A549 (cell line): ENCODE data around the gene ANKRD12. TPM values are rescaled to one million over a fixed set of nuclear protein-coding genes. Genes with fewer than 3 reads are reported as not detected.

ENCODE experiments used
- ATAC-seq, 2 experiments: fragments of 200-7000 bp in 1 of 2; fragments of >200 bp in 1 of 2; cut with Nextera tagmentation in 1 of 2; cut with Tn5 transposase in 1 of 2; 3 replicates each; pipeline versions ENCODE4 v1.8.0 to v1.9.1; 2018 to 2020; ENCODE audit warnings: mild to moderate bottlenecking in 1 of 2, moderate library complexity in 1 of 2
- CTCF ChIA-PET: fragments of 300-600 bp; sonication (Branson Sonifier 250); formaldehyde crosslinking; extraction: SDS; loops from one replicate; lab custom pipeline; 2021; ENCODE audit warnings: antibody characterized with exemption, inconsistent platforms; lab: Yijun Ruan, JAX
- POLR2A ChIA-PET: fragments of 350-600 bp; formaldehyde crosslinking; extraction: SDS; loops from one replicate; lab custom pipeline; 2021; ENCODE audit warnings: antibody characterized with exemption, inconsistent platforms; lab: Yijun Ruan, JAX
- DNase-seq, 2 experiments: peaks; one replicate each; pipeline versions ENCODE4 v3.0.0 to v3.0.0-alpha.2; 2011 to 2016; ENCODE audit warnings: low read depth in 1 of 2, low spot score in 1 of 2
- FAIRE-seq: peaks from 2 replicates; lab custom pipeline; 2011; peaks lifted over from hg19 to GRCh38; lab: Jason Lieb, UNC
- H3K27ac ChIP-seq, 2 experiments: fragments of >200 bp; sonication (Bioruptor Twin); formaldehyde crosslinking; 3 replicates each; pipeline ENCODE4 v1.5.1; 2016 to 2017
- H3K4me1 ChIP-seq: fragments of >200 bp; sonication (Bioruptor Twin); formaldehyde crosslinking; 3 replicates; pipeline ENCODE4 v1.6.1; 2016
- H3K4me2 ChIP-seq: fragments of >200 bp; sonication (Bioruptor Twin); formaldehyde crosslinking; 3 replicates; pipeline ENCODE4 v1.6.1; 2016
- H3K4me3 ChIP-seq: fragments of >200 bp; sonication (Bioruptor Twin); formaldehyde crosslinking; 3 replicates; pipeline ENCODE4 v1.5.1; 2016
- H3K9me3 ChIP-seq: fragments of >200 bp; sonication (Bioruptor Twin); formaldehyde crosslinking; 3 replicates; pipeline ENCODE4 v1.6.1; 2016
- CBX2 ChIP-seq: fragments of 200-600 bp; sonication (generic); IDR thresholded peaks from 2 replicates; pipeline ENCODE4 v1.6.1; 2016; ENCODE audit warnings: low read depth, mild to moderate bottlenecking, borderline replicate concordance
- CEBPB ChIP-seq, 2 experiments: fragments of >200 bp in 1 of 2; sonication (Bioruptor Twin) in 1 of 2; formaldehyde crosslinking in 1 of 2; IDR thresholded peaks; 2 replicates each; pipeline ENCODE4 v1.6.1; 2012 to 2016
- CHD4 ChIP-seq: fragments of 200-600 bp; sonication (generic); IDR thresholded peaks from 2 replicates; pipeline ENCODE4 v1.6.1; 2016; ENCODE audit warnings: antibody characterized with exemption, mild to moderate bottlenecking, borderline replicate concordance
- EHF ChIP-seq: fragments of 250-450 bp; sonication (Bioruptor Pico); IDR thresholded peaks from 2 replicates; pipeline ENCODE4 v1.5.0; 2020; ENCODE audit warnings: mild to moderate bottlenecking
- EP300 ChIP-seq, 2 experiments: fragments of >200 bp; sonication (Bioruptor Twin); formaldehyde crosslinking; IDR thresholded peaks; 2 replicates in 1 of 2; 3 replicates in 1 of 2; pipeline ENCODE4 v1.6.1; 2016 to 2017
- FOSL2 ChIP-seq, 2 experiments: fragments of 450-650 bp in 1 of 2; fragments of >200 bp in 1 of 2; sonication (Bioruptor Twin) in 1 of 2; formaldehyde crosslinking; IDR thresholded peaks; 2 replicates each; pipeline versions ENCODE4 v1.5.0 to v1.6.1; 2016 to 2020; ENCODE audit warnings: mild to moderate bottlenecking in 1 of 2, moderate library complexity in 1 of 2
- FOXS1 ChIP-seq: fragments of 250-450 bp; sonication (Bioruptor Pico); IDR thresholded peaks from 2 replicates; pipeline ENCODE4 v1.5.0; 2020; ENCODE audit warnings: mild to moderate bottlenecking, moderate library complexity
- GATA3 ChIP-seq: IDR thresholded peaks from 2 replicates; pipeline ENCODE4 v1.6.1; 2012; ENCODE audit warnings: borderline replicate concordance
- HDAC2 ChIP-seq: fragments of 200-600 bp; sonication (generic); IDR thresholded peaks from 2 replicates; pipeline ENCODE4 v1.6.1; 2016
- HEYL ChIP-seq: fragments of 250-450 bp; sonication (Bioruptor Pico); IDR thresholded peaks from 2 replicates; pipeline ENCODE4 v1.8.0; 2021; ENCODE audit warnings: mild to moderate bottlenecking, moderate library complexity
- HOXB13 ChIP-seq: fragments of 250-450 bp; sonication (Bioruptor Pico); IDR thresholded peaks from 2 replicates; pipeline ENCODE4 v1.5.0; 2020; ENCODE audit warnings: low read depth, mild to moderate bottlenecking, moderate library complexity
- HOXB5 ChIP-seq: fragments of 250-450 bp; sonication (Bioruptor Pico); IDR thresholded peaks from 2 replicates; pipeline ENCODE4 v1.5.0; 2020; ENCODE audit warnings: mild to moderate bottlenecking, moderate library complexity
- JUNB ChIP-seq: fragments of >200 bp; sonication (Bioruptor Twin); formaldehyde crosslinking; IDR thresholded peaks from 2 replicates; pipeline ENCODE4 v1.6.1; 2016
- KDM5A ChIP-seq: fragments of 200-600 bp; sonication (generic); IDR thresholded peaks from 2 replicates; pipeline ENCODE4 v1.6.1; 2016; ENCODE audit warnings: antibody characterized with exemption, mild to moderate bottlenecking
- MYC ChIP-seq: IDR thresholded peaks from 2 replicates; pipeline ENCODE4 v1.6.1; 2012; ENCODE audit warnings: mild to moderate bottlenecking, inconsistent platforms, low read length, improper control_type of control experiment, borderline replicate concordance
- NR3C1 ChIP-seq: fragments of >200 bp; sonication (Bioruptor Twin); formaldehyde crosslinking; IDR thresholded peaks from 3 replicates; pipeline ENCODE4 v1.6.1; 2017
- POLR2AphosphoS2 ChIP-seq: conservative IDR thresholded peaks from 2 replicates; pipeline ENCODE4 v1.6.1; 2012; ENCODE audit warnings: low read length, improper control_type of control experiment, inconsistent platforms
- RARB ChIP-seq: fragments of 250-450 bp; sonication (Bioruptor Pico); IDR thresholded peaks from 2 replicates; pipeline ENCODE4 v1.8.0; 2021; ENCODE audit warnings: mild to moderate bottlenecking, moderate library complexity
- RCOR1 ChIP-seq: fragments of 150-350 bp; IDR thresholded peaks from 2 replicates; pipeline ENCODE4 v1.6.1; 2014; ENCODE audit warnings: antibody characterized with exemption, low read length, low read depth
- SREBF2 ChIP-seq: fragments of 450-650 bp; IDR thresholded peaks from 2 replicates; pipeline ENCODE4 v1.6.1; 2014; ENCODE audit warnings: mild to moderate bottlenecking, moderate library complexity
- TFCP2L1 ChIP-seq: fragments of 250-450 bp; sonication (Bioruptor Pico); IDR thresholded peaks from 2 replicates; pipeline ENCODE4 v1.5.0; 2021; ENCODE audit warnings: mild to moderate bottlenecking
- TP53 ChIP-seq: fragments of 250-450 bp; sonication (Bioruptor Pico); IDR thresholded peaks from 2 replicates; pipeline ENCODE4 v1.5.0; 2021; ENCODE audit warnings: mild to moderate bottlenecking, moderate library complexity
- ZFP36 ChIP-seq: fragments of 450-650 bp; IDR thresholded peaks from 2 replicates; pipeline ENCODE4 v1.6.1; 2014; ENCODE audit warnings: borderline replicate concordance; ENCODE audit not compliant: partially characterized antibody
- ZNF302 ChIP-seq: fragments of 250-450 bp; sonication (Bioruptor Pico); IDR thresholded peaks from 2 replicates; pipeline ENCODE4 v1.9.0; 2021; ENCODE audit warnings: inconsistent platforms, mild to moderate bottlenecking, moderate library complexity
- ZSCAN20 ChIP-seq: fragments of 250-450 bp; sonication (Bioruptor Pico); IDR thresholded peaks from 2 replicates; pipeline ENCODE4 v1.8.0; 2022; ENCODE audit warnings: mild to moderate bottlenecking, moderate library complexity
- whole genome bisulfite sequencing: methylation state at CpG from one replicate; pipeline ENCODE4 v1.1.6; 2017; ENCODE audit errors: missing lambda C conversion rate; 5-methylcytosine and 5-hydroxymethylcytosine counted together
- polyA plus RNA-seq, 4 experiments: library from polyadenylated mRNA; depleted of rRNA in 3 of 4; stranded (reverse); fragments of >200 nt; fragmentation: RNase III in 1 of 4; extraction: RNeasy Plus Mini Kit Qiagen cat#74134 plus additional on column Dnase treatment in 1 of 4; gene quantifications; 2 replicates in 3 of 4; 3 replicates in 1 of 4; pipeline ENCODE4 v1.2.3, GENCODE V29; 2011 to 2017
- TF ChIP-seq, protein P1 (sequence below): IDR thresholded peaks from 2 replicates; pipeline ENCODE4 v1.6.1; 2012
- TF ChIP-seq, protein P2 (sequence below): IDR thresholded peaks from 2 replicates; pipeline ENCODE4 v1.6.1; 2012; ENCODE audit warnings: low read depth, borderline replicate concordance
- TF ChIP-seq, protein P3 (sequence below): fragments of >200 bp; sonication (Bioruptor Twin); formaldehyde crosslinking; IDR thresholded peaks from 3 replicates; pipeline ENCODE4 v1.6.1; 2016
- TF ChIP-seq, protein P4 (sequence below): fragments of >200 bp; sonication (Bioruptor Twin); formaldehyde crosslinking; IDR thresholded peaks from 3 replicates; pipeline ENCODE4 v1.5.1; 2016
- TF ChIP-seq, protein P5 (sequence below): fragments of >200 bp; sonication (Bioruptor Twin); formaldehyde crosslinking; IDR thresholded peaks from 2 replicates; pipeline ENCODE4 v1.6.1; 2016
- TF ChIP-seq, protein P6 (sequence below): IDR thresholded peaks from 2 replicates; pipeline ENCODE4 v1.6.1; 2012
- TF ChIP-seq, protein P7 (sequence below): fragments of 450-650 bp; IDR thresholded peaks from 2 replicates; pipeline ENCODE4 v1.6.1; 2014; ENCODE audit warnings: antibody characterized with exemption

ANKRD12 gene
- polyA plus RNA-seq, 2 of the 4 experiments (the other 2 are of a cell fraction) = 2.7 to 7.3 TPM

DNA sequence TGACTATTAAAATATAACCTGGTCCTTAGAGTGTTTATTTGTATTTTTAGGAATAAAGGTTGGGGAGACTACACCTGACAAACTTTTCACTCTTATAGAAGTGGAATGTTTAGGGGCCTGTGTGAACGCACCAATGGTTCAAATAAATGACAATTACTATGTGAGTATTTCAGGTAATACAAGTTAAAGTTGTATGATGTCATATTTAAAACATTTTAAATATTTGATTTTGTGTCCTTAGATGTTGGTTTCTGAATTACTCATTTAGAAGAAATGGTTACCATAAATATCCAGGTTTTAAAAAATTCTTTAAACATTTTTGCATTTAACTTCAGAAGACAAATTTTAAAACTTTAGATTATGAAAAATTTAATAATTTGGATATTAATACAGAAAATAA lies 11.8 kb upstream of the ANKRD12 start:
- DNase-seq (no peak), ATAC-seq (no peak), FAIRE-seq (no peak)
- no peak overlapping the region for H3K4me2 ChIP-seq
- no peaks in the 10 kb centered on the region for H3K9me3 ChIP-seq
- H3K4me1 ChIP-seq = peaks cover 17% of the 10 kb centered on the region
- H3K27ac ChIP-seq = no peak overlapping the region
- TF ChIP-seq, protein P1, sequence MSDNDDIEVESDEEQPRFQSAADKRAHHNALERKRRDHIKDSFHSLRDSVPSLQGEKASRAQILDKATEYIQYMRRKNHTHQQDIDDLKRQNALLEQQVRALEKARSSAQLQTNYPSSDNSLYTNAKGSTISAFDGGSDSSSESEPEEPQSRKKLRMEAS = no peak
- no peak for TF ChIP-seq KDM5A
- no peak for TF ChIP-seq TFCP2L1 (CRISPR knock-in tag)
- TF ChIP-seq EHF (CRISPR knock-in tag) = no peak
- TF ChIP-seq, protein P2, sequence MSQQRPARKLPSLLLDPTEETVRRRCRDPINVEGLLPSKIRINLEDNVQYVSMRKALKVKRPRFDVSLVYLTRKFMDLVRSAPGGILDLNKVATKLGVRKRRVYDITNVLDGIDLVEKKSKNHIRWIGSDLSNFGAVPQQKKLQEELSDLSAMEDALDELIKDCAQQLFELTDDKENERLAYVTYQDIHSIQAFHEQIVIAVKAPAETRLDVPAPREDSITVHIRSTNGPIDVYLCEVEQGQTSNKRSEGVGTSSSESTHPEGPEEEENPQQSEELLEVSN = no peak
- no peak for TF ChIP-seq CEBPB (IDR thresholded peaks at IDR 0.05)
- TF ChIP-seq HDAC2 = no peak
- TF ChIP-seq ZFP36 = no peak
- no peak for TF ChIP-seq HOXB5
- no peak for TF ChIP-seq RARB (CRISPR knock-in tag)
- TF ChIP-seq ZNF302 (CRISPR knock-in tag) = no peak
- TF ChIP-seq NR3C1 = no peak
- TF ChIP-seq, protein P3, sequence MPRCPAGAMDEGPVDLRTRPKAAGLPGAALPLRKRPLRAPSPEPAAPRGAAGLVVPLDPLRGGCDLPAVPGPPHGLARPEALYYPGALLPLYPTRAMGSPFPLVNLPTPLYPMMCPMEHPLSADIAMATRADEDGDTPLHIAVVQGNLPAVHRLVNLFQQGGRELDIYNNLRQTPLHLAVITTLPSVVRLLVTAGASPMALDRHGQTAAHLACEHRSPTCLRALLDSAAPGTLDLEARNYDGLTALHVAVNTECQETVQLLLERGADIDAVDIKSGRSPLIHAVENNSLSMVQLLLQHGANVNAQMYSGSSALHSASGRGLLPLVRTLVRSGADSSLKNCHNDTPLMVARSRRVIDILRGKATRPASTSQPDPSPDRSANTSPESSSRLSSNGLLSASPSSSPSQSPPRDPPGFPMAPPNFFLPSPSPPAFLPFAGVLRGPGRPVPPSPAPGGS = no peak
- TF ChIP-seq, protein P4, sequence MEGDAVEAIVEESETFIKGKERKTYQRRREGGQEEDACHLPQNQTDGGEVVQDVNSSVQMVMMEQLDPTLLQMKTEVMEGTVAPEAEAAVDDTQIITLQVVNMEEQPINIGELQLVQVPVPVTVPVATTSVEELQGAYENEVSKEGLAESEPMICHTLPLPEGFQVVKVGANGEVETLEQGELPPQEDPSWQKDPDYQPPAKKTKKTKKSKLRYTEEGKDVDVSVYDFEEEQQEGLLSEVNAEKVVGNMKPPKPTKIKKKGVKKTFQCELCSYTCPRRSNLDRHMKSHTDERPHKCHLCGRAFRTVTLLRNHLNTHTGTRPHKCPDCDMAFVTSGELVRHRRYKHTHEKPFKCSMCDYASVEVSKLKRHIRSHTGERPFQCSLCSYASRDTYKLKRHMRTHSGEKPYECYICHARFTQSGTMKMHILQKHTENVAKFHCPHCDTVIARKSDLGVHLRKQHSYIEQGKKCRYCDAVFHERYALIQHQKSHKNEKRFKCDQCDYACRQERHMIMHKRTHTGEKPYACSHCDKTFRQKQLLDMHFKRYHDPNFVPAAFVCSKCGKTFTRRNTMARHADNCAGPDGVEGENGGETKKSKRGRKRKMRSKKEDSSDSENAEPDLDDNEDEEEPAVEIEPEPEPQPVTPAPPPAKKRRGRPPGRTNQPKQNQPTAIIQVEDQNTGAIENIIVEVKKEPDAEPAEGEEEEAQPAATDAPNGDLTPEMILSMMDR = no peak
- TF ChIP-seq JUNB = no peak
- no peak for TF ChIP-seq CHD4
- TF ChIP-seq, protein P5, sequence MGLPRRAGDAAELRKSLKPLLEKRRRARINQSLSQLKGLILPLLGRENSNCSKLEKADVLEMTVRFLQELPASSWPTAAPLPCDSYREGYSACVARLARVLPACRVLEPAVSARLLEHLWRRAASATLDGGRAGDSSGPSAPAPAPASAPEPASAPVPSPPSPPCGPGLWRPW = no peak
- TF ChIP-seq SREBF2 = no peak
- no peak for TF ChIP-seq CBX2
- TF ChIP-seq GATA3 = no peak
- ChIA-PET CTCF (no interaction called here), POLR2A (no interaction called here)
- no peak overlapping the region for H3K4me3 ChIP-seq
- WGBS = 77% methylated on average over 1 of the region's 1 CpG

DNA sequence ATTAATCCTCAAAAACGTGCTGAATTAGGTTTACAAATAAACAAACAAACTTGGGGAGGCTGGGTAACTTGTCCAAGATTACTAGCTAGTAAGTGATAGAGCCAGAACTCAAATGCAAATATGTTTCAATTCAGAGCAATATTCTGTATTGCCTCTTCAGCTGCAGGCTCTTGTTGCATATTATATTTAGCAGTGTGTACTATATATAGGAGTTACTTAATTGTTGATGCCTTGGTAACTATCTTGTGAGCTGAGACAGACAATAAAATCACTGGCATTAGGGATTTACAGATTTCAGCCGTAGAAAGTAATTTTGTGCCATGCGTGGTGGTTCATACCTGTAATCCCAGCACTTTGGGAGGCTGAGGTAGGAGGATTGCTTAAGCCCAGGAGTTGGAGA lies 10.2 kb upstream of the ANKRD12 start:
- ChIA-PET CTCF (interaction anchor here (1.6 kb wide), 2 partner anchors 17 to 53 kb away, joined by 3 to 5 read pairs; no protein-coding TSS in a partner anchor), POLR2A (no interaction called here)
- no peak overlapping the region for H3K27ac ChIP-seq
- no peak overlapping the region for H3K4me3 ChIP-seq
- WGBS = 73% methylated on average over 3 of the region's 3 CpGs
- no peak for ATAC-seq
- no peak overlapping the region for H3K4me2 ChIP-seq
- TF ChIP-seq ZSCAN20 (no peak), RCOR1 (no peak), CBX2 (no peak), TP53 (CRISPR knock-in tag) (no peak), FOSL2 (IDR thresholded peaks at IDR 0.05) (no peak), FOSL2 (CRISPR knock-in tag; IDR thresholded peaks at IDR 0.05) (no peak), HEYL (CRISPR knock-in tag) (no peak), POLR2AphosphoS2 (no peak), FOXS1 (CRISPR knock-in tag) (no peak), RARB (CRISPR knock-in tag) (no peak), ZFP36 (no peak), HOXB13 (CRISPR knock-in tag) (no peak), EHF (CRISPR knock-in tag) (no peak), EP300 (IDR thresholded peaks at IDR 0.05) (no peak), MYC (no peak), GATA3 (no peak)
- TF ChIP-seq, protein P6, sequence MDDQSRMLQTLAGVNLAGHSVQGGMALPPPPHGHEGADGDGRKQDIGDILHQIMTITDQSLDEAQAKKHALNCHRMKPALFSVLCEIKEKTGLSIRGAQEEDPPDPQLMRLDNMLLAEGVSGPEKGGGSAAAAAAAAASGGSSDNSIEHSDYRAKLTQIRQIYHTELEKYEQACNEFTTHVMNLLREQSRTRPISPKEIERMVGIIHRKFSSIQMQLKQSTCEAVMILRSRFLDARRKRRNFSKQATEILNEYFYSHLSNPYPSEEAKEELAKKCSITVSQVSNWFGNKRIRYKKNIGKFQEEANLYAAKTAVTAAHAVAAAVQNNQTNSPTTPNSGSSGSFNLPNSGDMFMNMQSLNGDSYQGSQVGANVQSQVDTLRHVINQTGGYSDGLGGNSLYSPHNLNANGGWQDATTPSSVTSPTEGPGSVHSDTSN = no peak
- TF ChIP-seq, protein P7, sequence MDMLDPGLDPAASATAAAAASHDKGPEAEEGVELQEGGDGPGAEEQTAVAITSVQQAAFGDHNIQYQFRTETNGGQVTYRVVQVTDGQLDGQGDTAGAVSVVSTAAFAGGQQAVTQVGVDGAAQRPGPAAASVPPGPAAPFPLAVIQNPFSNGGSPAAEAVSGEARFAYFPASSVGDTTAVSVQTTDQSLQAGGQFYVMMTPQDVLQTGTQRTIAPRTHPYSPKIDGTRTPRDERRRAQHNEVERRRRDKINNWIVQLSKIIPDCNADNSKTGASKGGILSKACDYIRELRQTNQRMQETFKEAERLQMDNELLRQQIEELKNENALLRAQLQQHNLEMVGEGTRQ = no peak
- TF ChIP-seq, all 56 proteins: peak for 0
- H3K9me3 ChIP-seq = no peaks in the 10 kb centered on the region
- FAIRE-seq (no peak), DNase-seq (no peak)
- peaks cover 6% of the 10 kb centered on the region for H3K4me1 ChIP-seq
